ENCODE data around the gene MRPL23.

The MRPL23 gene

DNA sequence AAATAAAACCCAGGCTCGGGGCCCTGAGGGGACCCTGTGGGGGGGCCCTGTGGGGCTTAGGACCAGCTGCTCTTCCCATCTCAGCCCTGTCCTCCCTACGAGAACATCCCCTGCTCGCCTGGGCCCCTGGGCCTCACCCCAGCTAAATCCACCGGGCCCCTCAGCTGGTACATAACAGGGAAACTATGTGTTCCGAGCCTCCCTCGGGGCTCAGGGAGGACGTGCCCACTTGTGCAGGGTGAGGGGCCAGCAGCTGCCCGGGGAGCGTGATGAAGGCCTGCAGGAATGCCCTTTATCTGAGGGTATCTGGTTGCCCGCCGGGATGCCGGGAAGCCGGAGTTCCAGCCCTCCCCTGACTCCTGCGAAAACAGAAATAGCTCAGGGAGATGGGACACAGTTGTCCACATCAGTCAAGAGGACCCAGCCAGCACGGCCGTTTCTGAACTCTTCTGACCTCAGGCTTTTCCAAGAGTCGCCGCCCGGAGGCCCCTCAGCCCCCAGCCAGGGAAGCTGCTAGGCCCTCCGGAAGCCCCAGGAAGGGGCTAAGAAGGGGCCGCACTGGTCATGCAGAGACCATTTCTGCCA is 20.6 kb downstream of the MRPL23 start:
- H3F3A ChIP-seq (ENCODE audit: low read depth): no peaks in the 10 kb centered on the region
- H2AFZ ChIP-seq (ENCODE audit: low read length): no peak overlapping the region
- no peaks in the 10 kb centered on the region for H3K27me3 ChIP-seq (ENCODE audit: insufficient read depth, low read length, poor library complexity, severe bottlenecking)
- no peak overlapping the region for H3K4me3 ChIP-seq (ENCODE audit: low read length, poor library complexity, severe bottlenecking)
- no peak overlapping the region for H3K9ac ChIP-seq (ENCODE audit: low read depth, low read length, poor library complexity, severe bottlenecking)
- H3K79me2 ChIP-seq (ENCODE audit: insufficient read depth, low read length): no peaks in the 10 kb centered on the region
- H3K9me2 ChIP-seq (replicated peaks; ENCODE audit: low read depth, low read length): no peaks in the 10 kb centered on the region
- TF ChIP-seq EZH2phosphoT487 (IDR thresholded peaks at IDR 0.05; ENCODE audit: borderline replicate concordance): no peak
- TF ChIP-seq, protein P1, sequence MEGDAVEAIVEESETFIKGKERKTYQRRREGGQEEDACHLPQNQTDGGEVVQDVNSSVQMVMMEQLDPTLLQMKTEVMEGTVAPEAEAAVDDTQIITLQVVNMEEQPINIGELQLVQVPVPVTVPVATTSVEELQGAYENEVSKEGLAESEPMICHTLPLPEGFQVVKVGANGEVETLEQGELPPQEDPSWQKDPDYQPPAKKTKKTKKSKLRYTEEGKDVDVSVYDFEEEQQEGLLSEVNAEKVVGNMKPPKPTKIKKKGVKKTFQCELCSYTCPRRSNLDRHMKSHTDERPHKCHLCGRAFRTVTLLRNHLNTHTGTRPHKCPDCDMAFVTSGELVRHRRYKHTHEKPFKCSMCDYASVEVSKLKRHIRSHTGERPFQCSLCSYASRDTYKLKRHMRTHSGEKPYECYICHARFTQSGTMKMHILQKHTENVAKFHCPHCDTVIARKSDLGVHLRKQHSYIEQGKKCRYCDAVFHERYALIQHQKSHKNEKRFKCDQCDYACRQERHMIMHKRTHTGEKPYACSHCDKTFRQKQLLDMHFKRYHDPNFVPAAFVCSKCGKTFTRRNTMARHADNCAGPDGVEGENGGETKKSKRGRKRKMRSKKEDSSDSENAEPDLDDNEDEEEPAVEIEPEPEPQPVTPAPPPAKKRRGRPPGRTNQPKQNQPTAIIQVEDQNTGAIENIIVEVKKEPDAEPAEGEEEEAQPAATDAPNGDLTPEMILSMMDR (conservative IDR thresholded peaks at IDR 0.05; ENCODE audit: low read length): no peak
- H3K4me1 ChIP-seq (ENCODE audit: insufficient read depth, low read length, poor library complexity, severe bottlenecking): no peaks in the 10 kb centered on the region
- H3K36me3 ChIP-seq (ENCODE audit: insufficient read depth, low read length): no peaks in the 10 kb centered on the region
- H3K9me3 ChIP-seq (ENCODE audit: insufficient read depth, low read depth, low read length): no peaks in the 10 kb centered on the region
- no peak overlapping the region for H3K4me2 ChIP-seq (ENCODE audit: low read depth, low read length, poor library complexity, severe bottlenecking)
- no peaks in the 10 kb centered on the region for H4K20me1 ChIP-seq (ENCODE audit: insufficient read depth, low read length, poor library complexity, severe bottlenecking)

DNA sequence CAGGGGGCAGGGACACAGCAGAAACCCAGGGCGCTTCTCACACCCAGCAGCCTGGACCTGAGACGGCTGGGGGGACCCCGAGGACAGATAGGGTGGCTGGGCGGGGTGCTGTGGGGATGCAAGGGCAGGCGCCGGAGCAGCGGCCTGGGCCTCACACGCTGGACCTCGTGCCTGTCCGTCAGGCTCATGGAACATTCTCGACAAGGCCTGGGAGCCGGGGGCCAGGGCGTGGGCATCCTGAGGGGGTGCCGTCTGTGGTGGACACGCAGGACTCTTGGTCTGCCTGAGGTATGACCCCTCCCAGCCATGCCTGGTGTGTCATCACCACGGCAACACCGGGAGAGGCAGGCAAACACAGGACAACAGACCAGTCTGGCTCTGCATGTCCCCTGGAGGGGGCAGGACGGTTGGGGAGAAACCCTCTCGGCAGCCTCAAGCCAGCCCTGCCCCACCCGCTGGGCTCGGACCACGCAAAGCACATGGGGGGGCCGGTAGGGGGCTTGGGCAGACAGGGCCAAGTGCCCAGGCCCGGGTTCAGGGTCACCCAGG is 21.4 kb downstream of the MRPL23 start:
- Histone ChIP-seq H3K4me3 (ENCODE audit: low read length, poor library complexity, severe bottlenecking) (no peak overlapping the region), H3K9ac (ENCODE audit: low read depth, low read length, poor library complexity, severe bottlenecking) (no peak overlapping the region), H3K4me2 (ENCODE audit: low read depth, low read length, poor library complexity, severe bottlenecking) (no peak overlapping the region), H3K9me3 (ENCODE audit: insufficient read depth, low read depth, low read length) (no peaks in the 10 kb centered on the region), H4K20me1 (ENCODE audit: insufficient read depth, low read length, poor library complexity, severe bottlenecking) (no peaks in the 10 kb centered on the region), H3K4me1 (ENCODE audit: insufficient read depth, low read length, poor library complexity, severe bottlenecking) (no peaks in the 10 kb centered on the region), H3K79me2 (ENCODE audit: insufficient read depth, low read length) (no peaks in the 10 kb centered on the region), H3K27me3 (ENCODE audit: insufficient read depth, low read length, poor library complexity, severe bottlenecking) (no peaks in the 10 kb centered on the region), H2AFZ (ENCODE audit: low read length) (no peak overlapping the region), H3F3A (ENCODE audit: low read depth) (no peaks in the 10 kb centered on the region), H3K36me3 (ENCODE audit: insufficient read depth, low read length) (no peaks in the 10 kb centered on the region), H3K9me2 (replicated peaks; ENCODE audit: low read depth, low read length) (no peaks in the 10 kb centered on the region)
- TF ChIP-seq EZH2phosphoT487 (IDR thresholded peaks at IDR 0.05; ENCODE audit: borderline replicate concordance): no peak
- TF ChIP-seq, protein P1 (conservative IDR thresholded peaks at IDR 0.05; ENCODE audit: low read length): no peak

DNA sequence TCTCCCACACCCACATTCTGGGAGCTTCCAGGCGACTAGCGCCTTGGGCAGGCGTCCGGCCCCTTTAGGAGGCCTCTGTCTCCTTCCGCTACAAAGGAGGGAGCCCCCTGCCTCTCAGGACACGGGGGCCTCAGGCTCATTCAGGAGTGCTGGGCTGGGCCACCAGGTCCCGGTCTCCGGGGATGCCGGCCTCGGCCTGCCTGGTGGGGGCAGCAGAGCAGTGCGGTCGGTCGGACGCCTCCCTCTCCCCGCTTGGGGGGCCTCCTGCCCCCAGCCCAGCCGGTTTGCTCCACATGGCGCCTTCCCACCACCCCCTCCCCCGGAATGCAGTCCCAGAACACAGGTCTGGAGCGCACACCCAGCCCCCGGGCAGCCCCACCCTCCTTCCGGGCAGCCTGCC is 21.9 kb downstream of the MRPL23 start:
- no peaks in the 10 kb centered on the region for H3K79me2 ChIP-seq (ENCODE audit: insufficient read depth, low read length)
- H3K27me3 ChIP-seq (ENCODE audit: insufficient read depth, low read length, poor library complexity, severe bottlenecking): no peaks in the 10 kb centered on the region
- no peaks in the 10 kb centered on the region for H3K9me3 ChIP-seq (ENCODE audit: insufficient read depth, low read depth, low read length)
- no peaks in the 10 kb centered on the region for H4K20me1 ChIP-seq (ENCODE audit: insufficient read depth, low read length, poor library complexity, severe bottlenecking)
- no peak overlapping the region for H3K9ac ChIP-seq (ENCODE audit: low read depth, low read length, poor library complexity, severe bottlenecking)
- H3F3A ChIP-seq (ENCODE audit: low read depth): no peaks in the 10 kb centered on the region
- H3K36me3 ChIP-seq (ENCODE audit: insufficient read depth, low read length): no peaks in the 10 kb centered on the region
- no peaks in the 10 kb centered on the region for H3K4me1 ChIP-seq (ENCODE audit: insufficient read depth, low read length, poor library complexity, severe bottlenecking)
- no peak overlapping the region for H3K4me2 ChIP-seq (ENCODE audit: low read depth, low read length, poor library complexity, severe bottlenecking)
- no peaks in the 10 kb centered on the region for H3K9me2 ChIP-seq (replicated peaks; ENCODE audit: low read depth, low read length)
- no peak overlapping the region for H2AFZ ChIP-seq (ENCODE audit: low read length)
- TF ChIP-seq, protein P1 (conservative IDR thresholded peaks at IDR 0.05; ENCODE audit: low read length): no peak
- no peak for TF ChIP-seq EZH2phosphoT487 (IDR thresholded peaks at IDR 0.05; ENCODE audit: borderline replicate concordance)
- no peak overlapping the region for H3K4me3 ChIP-seq (ENCODE audit: low read length, poor library complexity, severe bottlenecking)

Data from Loucy (cell line).